WTC11 (cell line): ENCODE measurements around the gene KCNIP1. TPM values are rescaled to one million over a fixed set of nuclear protein-coding genes. Genes with fewer than 3 reads are reported as not detected.

Experiments used
- ATAC-seq: fragments of 200-7000 bp; cut with Tn5 transposase; 2 replicates; pipeline ENCODE4 v1.10.0; 2021; ENCODE audit warnings: mild to moderate bottlenecking, moderate library complexity
- CTCF ChIA-PET: fragments of 300-600 bp; sonication (Branson Sonifier 250); formaldehyde crosslinking; loops from one replicate; lab custom pipeline; 2021; ENCODE audit warnings: antibody characterized with exemption; lab: Charles Lee
- POLR2A ChIA-PET: fragments of 350-600 bp; sonication (Branson Sonifier 250); formaldehyde crosslinking; loops from one replicate; lab custom pipeline; 2021; ENCODE audit warnings: antibody characterized with exemption; lab: Charles Lee
- DNase-seq: peaks from one replicate; pipeline ENCODE4 v3.0.0; 2021; ENCODE audit warnings: low spot score
- H3K27ac Mint-ChIP-seq: 2 replicates; pipeline ENCODE4 v1.8.0; 2021; ENCODE audit warnings: mixed read lengths
- H3K27me3 Mint-ChIP-seq: 2 replicates; pipeline ENCODE4 v1.8.0; 2021; ENCODE audit warnings: low read depth, mild to moderate bottlenecking, moderate library complexity, mixed read lengths
- H3K36me3 Mint-ChIP-seq: 2 replicates; pipeline ENCODE4 v1.8.0; 2021; ENCODE audit warnings: mixed read lengths
- H3K4me1 Mint-ChIP-seq: 2 replicates; pipeline ENCODE4 v1.8.0; 2022; ENCODE audit warnings: mixed read lengths
- H3K4me3 Mint-ChIP-seq: 2 replicates; pipeline ENCODE4 v1.8.0; 2021; ENCODE audit warnings: mild to moderate bottlenecking, moderate library complexity, mixed read lengths
- H3K9me3 Mint-ChIP-seq: 2 replicates; pipeline ENCODE4 v1.8.0; 2021; ENCODE audit warnings: mixed read lengths
- GABPB1 ChIP-seq: sonication (generic); formaldehyde crosslinking; IDR thresholded peaks from 2 replicates; pipeline ENCODE4 v1.8.1; 2023; ENCODE audit warnings: mild to moderate bottlenecking, missing genetic modification reagents
- KAT7 ChIP-seq: sonication (generic); formaldehyde crosslinking; IDR thresholded peaks from 2 replicates; pipeline ENCODE4 v1.8.1; 2023; ENCODE audit warnings: missing genetic modification reagents, mild to moderate bottlenecking, borderline replicate concordance
- MXD4 ChIP-seq: fragments of 250-450 bp; sonication (Bioruptor Pico); IDR thresholded peaks from 2 replicates; pipeline ENCODE4 v1.8.0; 2021; ENCODE audit warnings: mild to moderate bottlenecking, moderate library complexity, borderline replicate concordance
- MYBL2 ChIP-seq: sonication (generic); formaldehyde crosslinking; IDR thresholded peaks from 2 replicates; pipeline ENCODE4 v1.8.1; 2023; ENCODE audit warnings: mild to moderate bottlenecking, moderate library complexity, missing genetic modification reagents
- NFATC4 ChIP-seq: fragments of 250-450 bp; sonication (Bioruptor Pico); IDR thresholded peaks from 2 replicates; pipeline ENCODE4 v1.9.0; 2021; ENCODE audit warnings: mild to moderate bottlenecking
- NFYB ChIP-seq: sonication (generic); formaldehyde crosslinking; conservative IDR thresholded peaks from 2 replicates; pipeline ENCODE4 v1.8.0; 2022; ENCODE audit warnings: low read depth, missing genetic modification reagents
- NR1H2 ChIP-seq: sonication (generic); formaldehyde crosslinking; IDR thresholded peaks from 2 replicates; pipeline ENCODE4 v1.9.0; 2021; ENCODE audit warnings: mild to moderate bottlenecking, moderate library complexity, missing genetic modification reagents
- OVOL2 ChIP-seq: fragments of 250-450 bp; sonication (Bioruptor Pico); IDR thresholded peaks from 2 replicates; pipeline ENCODE4 v1.9.0; 2021; ENCODE audit warnings: mild to moderate bottlenecking, borderline replicate concordance
- RELA ChIP-seq: sonication (generic); formaldehyde crosslinking; IDR thresholded peaks from 2 replicates; pipeline ENCODE4 v1.8.1; 2022; ENCODE audit warnings: missing genetic modification reagents, mild to moderate bottlenecking, borderline replicate concordance
- RORB ChIP-seq: fragments of 250-450 bp; sonication (Bioruptor Pico); IDR thresholded peaks from 2 replicates; pipeline ENCODE4 v1.9.0; 2021; ENCODE audit warnings: mild to moderate bottlenecking
- TCF7 ChIP-seq: sonication (generic); formaldehyde crosslinking; IDR thresholded peaks from 2 replicates; pipeline ENCODE4 v1.8.0; 2022; ENCODE audit warnings: mild to moderate bottlenecking, low read depth, missing genetic modification reagents, moderate library complexity
- ZNF423 ChIP-seq: fragments of 250-450 bp; sonication (Bioruptor Pico); IDR thresholded peaks from 2 replicates; pipeline ENCODE4 v2.1.2; 2022; ENCODE audit warnings: mild to moderate bottlenecking, moderate library complexity
- total RNA-seq: library from RNA; stranded (reverse); gene quantifications from 3 replicates; pipeline ENCODE4 v1.2.3, GENCODE V29; 2021
- TF ChIP-seq, protein P1 (sequence below): sonication (generic); formaldehyde crosslinking; IDR thresholded peaks from 2 replicates; pipeline ENCODE4 v1.8.0; 2023; ENCODE audit warnings: missing genetic modification reagents
- TF ChIP-seq, protein P2 (sequence below): sonication (generic); formaldehyde crosslinking; IDR thresholded peaks from 2 replicates; pipeline ENCODE4 v1.8.1; 2022; ENCODE audit warnings: low read depth, mild to moderate bottlenecking, moderate library complexity, missing genetic modification reagents, borderline replicate concordance
- TF ChIP-seq, protein P3 (sequence below): fragments of 250-450 bp; sonication (Bioruptor Pico); IDR thresholded peaks from 2 replicates; pipeline ENCODE4 v1.9.0; 2021; ENCODE audit warnings: mild to moderate bottlenecking
- TF ChIP-seq, protein P4 (sequence below): fragments of 250-450 bp; sonication (Bioruptor Pico); IDR thresholded peaks from 2 replicates; pipeline ENCODE4 v1.8.0; 2021; ENCODE audit warnings: mild to moderate bottlenecking
- TF ChIP-seq, protein P5 (sequence below): sonication (generic); formaldehyde crosslinking; IDR thresholded peaks from 2 replicates; pipeline ENCODE4 v1.8.1; 2023; ENCODE audit warnings: mild to moderate bottlenecking, missing genetic modification reagents
- TF ChIP-seq, protein P6 (sequence below): sonication (generic); formaldehyde crosslinking; IDR thresholded peaks from 2 replicates; pipeline ENCODE4 v1.8.1; 2022; ENCODE audit warnings: low read depth, missing genetic modification reagents, borderline replicate concordance

The KCNIP1 gene
- total RNA-seq, 1 experiment from 2014 or later = 0.59 TPM

DNA sequence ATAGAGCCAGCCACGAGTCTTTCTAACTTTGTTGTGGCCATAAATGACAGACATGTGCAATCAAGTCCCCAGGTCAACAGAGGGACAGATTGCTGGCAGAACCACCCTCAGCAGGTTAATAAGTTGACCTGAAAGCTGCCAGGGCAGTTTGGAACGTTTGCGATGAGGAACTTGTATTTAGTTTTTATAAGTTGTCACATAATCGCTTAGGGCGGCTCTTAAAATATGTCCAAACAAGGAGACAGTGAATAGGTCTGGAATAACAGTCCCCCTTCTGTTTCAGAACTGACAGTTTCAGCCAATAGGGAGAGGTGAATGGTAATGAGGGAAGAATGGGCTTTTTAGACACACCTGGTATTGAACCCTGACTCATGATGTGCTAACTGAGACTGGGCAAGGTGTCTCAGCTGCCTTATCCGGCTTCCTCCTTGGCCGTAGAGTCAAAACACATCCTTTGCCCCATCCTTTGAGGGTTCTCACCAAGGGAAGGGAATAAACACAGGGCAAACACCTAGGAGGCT is 246.2 kb downstream of the KCNIP1 start:
- DNase-seq = no peak
- Mint-ChIP-seq H3K9me3 (peaks cover 2% of the 10 kb centered on the region; the same call in 1 of the 2 replicates), H3K36me3 (peaks cover 26% of the 10 kb centered on the region), H3K27ac (no peak overlapping the region; the same call in 1 of the 2 replicates), H3K4me1 (peaks cover 60% of the 10 kb centered on the region), H3K4me3 (no peak overlapping the region), H3K27me3 (peaks cover 21% of the 10 kb centered on the region)
- ChIA-PET CTCF (interaction anchor here (1.0 to 8.6 kb wide), 5 partner anchors 19 to 147 kb away, joined by 3 to 449 read pairs (median 8); partner anchors contain the start of gene GABRP), POLR2A (interaction anchor here (1.3 to 1.8 kb wide), 2 partner anchors 11 to 24 kb away, joined by 5 to 6 read pairs; no protein-coding TSS in a partner anchor)
- TF ChIP-seq KAT7 (CRISPR knock-in tag) (no peak), NR1H2 (CRISPR knock-in tag) (no peak), GABPB1 (CRISPR knock-in tag) (no peak), TCF7 (CRISPR knock-in tag) (no peak), RORB (CRISPR knock-in tag) (no peak), MXD4 (CRISPR knock-in tag) (no peak), MYBL2 (CRISPR knock-in tag) (no peak), ZNF423 (CRISPR knock-in tag) (no peak), NFYB (CRISPR knock-in tag) (no peak), NFATC4 (no peak), RELA (CRISPR knock-in tag) (no peak), OVOL2 (CRISPR knock-in tag) (no peak)
- TF ChIP-seq, protein P1, sequence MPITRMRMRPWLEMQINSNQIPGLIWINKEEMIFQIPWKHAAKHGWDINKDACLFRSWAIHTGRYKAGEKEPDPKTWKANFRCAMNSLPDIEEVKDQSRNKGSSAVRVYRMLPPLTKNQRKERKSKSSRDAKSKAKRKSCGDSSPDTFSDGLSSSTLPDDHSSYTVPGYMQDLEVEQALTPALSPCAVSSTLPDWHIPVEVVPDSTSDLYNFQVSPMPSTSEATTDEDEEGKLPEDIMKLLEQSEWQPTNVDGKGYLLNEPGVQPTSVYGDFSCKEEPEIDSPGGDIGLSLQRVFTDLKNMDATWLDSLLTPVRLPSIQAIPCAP = no peak
- TF ChIP-seq, protein P2, sequence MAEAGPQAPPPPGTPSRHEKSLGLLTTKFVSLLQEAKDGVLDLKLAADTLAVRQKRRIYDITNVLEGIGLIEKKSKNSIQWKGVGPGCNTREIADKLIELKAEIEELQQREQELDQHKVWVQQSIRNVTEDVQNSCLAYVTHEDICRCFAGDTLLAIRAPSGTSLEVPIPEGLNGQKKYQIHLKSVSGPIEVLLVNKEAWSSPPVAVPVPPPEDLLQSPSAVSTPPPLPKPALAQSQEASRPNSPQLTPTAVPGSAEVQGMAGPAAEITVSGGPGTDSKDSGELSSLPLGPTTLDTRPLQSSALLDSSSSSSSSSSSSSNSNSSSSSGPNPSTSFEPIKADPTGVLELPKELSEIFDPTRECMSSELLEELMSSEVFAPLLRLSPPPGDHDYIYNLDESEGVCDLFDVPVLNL (CRISPR knock-in tag) = no peak
- TF ChIP-seq, protein P3, sequence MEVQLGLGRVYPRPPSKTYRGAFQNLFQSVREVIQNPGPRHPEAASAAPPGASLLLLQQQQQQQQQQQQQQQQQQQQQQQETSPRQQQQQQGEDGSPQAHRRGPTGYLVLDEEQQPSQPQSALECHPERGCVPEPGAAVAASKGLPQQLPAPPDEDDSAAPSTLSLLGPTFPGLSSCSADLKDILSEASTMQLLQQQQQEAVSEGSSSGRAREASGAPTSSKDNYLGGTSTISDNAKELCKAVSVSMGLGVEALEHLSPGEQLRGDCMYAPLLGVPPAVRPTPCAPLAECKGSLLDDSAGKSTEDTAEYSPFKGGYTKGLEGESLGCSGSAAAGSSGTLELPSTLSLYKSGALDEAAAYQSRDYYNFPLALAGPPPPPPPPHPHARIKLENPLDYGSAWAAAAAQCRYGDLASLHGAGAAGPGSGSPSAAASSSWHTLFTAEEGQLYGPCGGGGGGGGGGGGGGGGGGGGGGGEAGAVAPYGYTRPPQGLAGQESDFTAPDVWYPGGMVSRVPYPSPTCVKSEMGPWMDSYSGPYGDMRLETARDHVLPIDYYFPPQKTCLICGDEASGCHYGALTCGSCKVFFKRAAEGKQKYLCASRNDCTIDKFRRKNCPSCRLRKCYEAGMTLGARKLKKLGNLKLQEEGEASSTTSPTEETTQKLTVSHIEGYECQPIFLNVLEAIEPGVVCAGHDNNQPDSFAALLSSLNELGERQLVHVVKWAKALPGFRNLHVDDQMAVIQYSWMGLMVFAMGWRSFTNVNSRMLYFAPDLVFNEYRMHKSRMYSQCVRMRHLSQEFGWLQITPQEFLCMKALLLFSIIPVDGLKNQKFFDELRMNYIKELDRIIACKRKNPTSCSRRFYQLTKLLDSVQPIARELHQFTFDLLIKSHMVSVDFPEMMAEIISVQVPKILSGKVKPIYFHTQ = no peak
- TF ChIP-seq, protein P4, sequence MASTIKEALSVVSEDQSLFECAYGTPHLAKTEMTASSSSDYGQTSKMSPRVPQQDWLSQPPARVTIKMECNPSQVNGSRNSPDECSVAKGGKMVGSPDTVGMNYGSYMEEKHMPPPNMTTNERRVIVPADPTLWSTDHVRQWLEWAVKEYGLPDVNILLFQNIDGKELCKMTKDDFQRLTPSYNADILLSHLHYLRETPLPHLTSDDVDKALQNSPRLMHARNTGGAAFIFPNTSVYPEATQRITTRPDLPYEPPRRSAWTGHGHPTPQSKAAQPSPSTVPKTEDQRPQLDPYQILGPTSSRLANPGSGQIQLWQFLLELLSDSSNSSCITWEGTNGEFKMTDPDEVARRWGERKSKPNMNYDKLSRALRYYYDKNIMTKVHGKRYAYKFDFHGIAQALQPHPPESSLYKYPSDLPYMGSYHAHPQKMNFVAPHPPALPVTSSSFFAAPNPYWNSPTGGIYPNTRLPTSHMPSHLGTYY (CRISPR knock-in tag) = no peak
- TF ChIP-seq, protein P5, sequence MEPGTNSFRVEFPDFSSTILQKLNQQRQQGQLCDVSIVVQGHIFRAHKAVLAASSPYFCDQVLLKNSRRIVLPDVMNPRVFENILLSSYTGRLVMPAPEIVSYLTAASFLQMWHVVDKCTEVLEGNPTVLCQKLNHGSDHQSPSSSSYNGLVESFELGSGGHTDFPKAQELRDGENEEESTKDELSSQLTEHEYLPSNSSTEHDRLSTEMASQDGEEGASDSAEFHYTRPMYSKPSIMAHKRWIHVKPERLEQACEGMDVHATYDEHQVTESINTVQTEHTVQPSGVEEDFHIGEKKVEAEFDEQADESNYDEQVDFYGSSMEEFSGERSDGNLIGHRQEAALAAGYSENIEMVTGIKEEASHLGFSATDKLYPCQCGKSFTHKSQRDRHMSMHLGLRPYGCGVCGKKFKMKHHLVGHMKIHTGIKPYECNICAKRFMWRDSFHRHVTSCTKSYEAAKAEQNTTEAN (CRISPR knock-in tag) = no peak
- TF ChIP-seq, protein P6, sequence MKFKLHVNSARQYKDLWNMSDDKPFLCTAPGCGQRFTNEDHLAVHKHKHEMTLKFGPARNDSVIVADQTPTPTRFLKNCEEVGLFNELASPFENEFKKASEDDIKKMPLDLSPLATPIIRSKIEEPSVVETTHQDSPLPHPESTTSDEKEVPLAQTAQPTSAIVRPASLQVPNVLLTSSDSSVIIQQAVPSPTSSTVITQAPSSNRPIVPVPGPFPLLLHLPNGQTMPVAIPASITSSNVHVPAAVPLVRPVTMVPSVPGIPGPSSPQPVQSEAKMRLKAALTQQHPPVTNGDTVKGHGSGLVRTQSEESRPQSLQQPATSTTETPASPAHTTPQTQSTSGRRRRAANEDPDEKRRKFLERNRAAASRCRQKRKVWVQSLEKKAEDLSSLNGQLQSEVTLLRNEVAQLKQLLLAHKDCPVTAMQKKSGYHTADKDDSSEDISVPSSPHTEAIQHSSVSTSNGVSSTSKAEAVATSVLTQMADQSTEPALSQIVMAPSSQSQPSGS (CRISPR knock-in tag) = no peak
- ATAC-seq = no peak
